Measurements from ENCODE around the gene PCNX2. TPM values are rescaled to one million over a fixed set of nuclear protein-coding genes. Genes with fewer than 3 reads are reported as not detected.

PCNX2 gene
- total RNA-seq, 3 donors from 2014 or later: 15.1 to 17.3 (median 15.3) TPM

DNA sequence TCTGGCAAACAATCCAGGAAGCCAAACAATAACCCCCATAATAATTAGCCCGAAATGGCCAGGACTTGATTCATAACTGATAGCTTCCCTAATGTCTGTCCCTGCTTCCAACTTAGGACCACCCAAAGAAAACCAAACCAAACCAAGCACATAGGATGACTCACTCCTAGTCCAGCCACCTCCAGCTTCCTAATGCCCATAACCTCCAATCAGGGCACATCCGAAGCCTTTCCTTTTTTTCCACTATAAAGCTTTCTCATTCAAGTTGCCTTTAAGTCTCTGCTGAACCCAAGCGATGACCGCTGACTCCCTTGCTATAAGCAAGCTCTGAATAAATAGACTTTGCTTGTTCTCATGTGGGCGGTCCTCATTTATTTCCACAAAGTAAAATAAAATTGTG, 40.4 kb downstream of the PCNX2 start:
- Mint-ChIP-seq H3K9me3 (no peaks in the 10 kb centered on the region), H3K4me3 (no peak overlapping the region), H3K27me3 (ENCODE audit: low read depth) (no peaks in the 10 kb centered on the region), H3K4me1 (ENCODE audit: low read depth) (no peaks in the 10 kb centered on the region), H3K36me3 (ENCODE audit: insufficient read depth) (peaks cover 29% of the 10 kb centered on the region)
- ATAC-seq (no peak), DNase-seq (no peak)

- H3K4me3 Mint-ChIP-seq: no peak overlapping the region
Observed at GRCh38 chr1:233253832-233254331, 41.6 kb downstream of the PCNX2 start.

GRCh38 chr1:233253231-233253831, 42.2 kb downstream of the PCNX2 start:
- DNase-seq (no peak), ATAC-seq (no peak)
- Mint-ChIP-seq H3K36me3 (ENCODE audit: insufficient read depth) (peaks cover 33% of the 10 kb centered on the region), H3K4me1 (ENCODE audit: low read depth) (no peaks in the 10 kb centered on the region), H3K27me3 (ENCODE audit: low read depth) (no peaks in the 10 kb centered on the region), H3K4me3 (no peak overlapping the region), H3K9me3 (no peaks in the 10 kb centered on the region)

More at GRCh38 chr1:233253832-233254331, 41.6 kb downstream of the PCNX2 start:
- no peaks in the 10 kb centered on the region for H3K27me3 Mint-ChIP-seq (ENCODE audit: low read depth)
- H3K9me3 Mint-ChIP-seq: no peaks in the 10 kb centered on the region
- peaks cover 32% of the 10 kb centered on the region for H3K36me3 Mint-ChIP-seq (ENCODE audit: insufficient read depth)
- DNase-seq (no peak), ATAC-seq (no peak)
- no peaks in the 10 kb centered on the region for H3K4me1 Mint-ChIP-seq (ENCODE audit: low read depth)

- peaks cover 32% of the 10 kb centered on the region for H3K36me3 Mint-ChIP-seq (ENCODE audit: insufficient read depth)
- H3K4me3 Mint-ChIP-seq: no peak overlapping the region
- H3K4me1 Mint-ChIP-seq (ENCODE audit: low read depth): no peaks in the 10 kb centered on the region
- H3K9me3 Mint-ChIP-seq: no peaks in the 10 kb centered on the region
- no peak for DNase-seq
- H3K27me3 Mint-ChIP-seq (ENCODE audit: low read depth): no peaks in the 10 kb centered on the region
- no peak for ATAC-seq
Observed at GRCh38 chr1:233252441-233252840, 43.1 kb downstream of the PCNX2 start.

DNA sequence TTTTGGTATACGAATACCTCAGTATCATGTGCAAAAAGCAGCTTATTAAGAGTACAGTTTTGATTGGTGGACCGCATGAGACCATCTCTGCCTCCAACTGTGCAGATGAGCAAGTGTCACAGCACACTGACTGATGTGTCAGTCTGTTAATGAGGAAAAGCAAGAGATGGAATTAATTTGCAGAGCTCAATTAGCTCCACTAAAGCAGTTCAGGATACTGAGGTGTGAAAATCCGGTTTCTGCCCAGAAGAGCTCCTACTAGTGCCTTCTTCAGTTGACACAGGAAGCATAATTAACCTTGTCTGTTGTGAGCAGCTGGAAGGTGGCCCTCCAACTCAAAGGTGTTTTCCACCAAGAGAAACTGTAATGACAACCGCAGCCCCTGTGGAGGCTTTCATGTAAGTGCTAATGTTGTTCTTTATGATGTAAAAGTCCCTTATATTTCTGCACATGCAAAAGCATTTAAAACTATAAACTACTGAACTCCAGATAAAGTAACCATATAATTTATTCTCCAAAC, 44.3 kb downstream of the PCNX2 start:
- no peak overlapping the region for H3K4me3 Mint-ChIP-seq
- H3K27me3 Mint-ChIP-seq (ENCODE audit: low read depth): no peaks in the 10 kb centered on the region
- no peaks in the 10 kb centered on the region for H3K9me3 Mint-ChIP-seq
- peaks cover 31% of the 10 kb centered on the region for H3K36me3 Mint-ChIP-seq (ENCODE audit: insufficient read depth)
- no peak for ATAC-seq
- no peak for DNase-seq
- H3K4me1 Mint-ChIP-seq (ENCODE audit: low read depth): no peaks in the 10 kb centered on the region

DNA sequence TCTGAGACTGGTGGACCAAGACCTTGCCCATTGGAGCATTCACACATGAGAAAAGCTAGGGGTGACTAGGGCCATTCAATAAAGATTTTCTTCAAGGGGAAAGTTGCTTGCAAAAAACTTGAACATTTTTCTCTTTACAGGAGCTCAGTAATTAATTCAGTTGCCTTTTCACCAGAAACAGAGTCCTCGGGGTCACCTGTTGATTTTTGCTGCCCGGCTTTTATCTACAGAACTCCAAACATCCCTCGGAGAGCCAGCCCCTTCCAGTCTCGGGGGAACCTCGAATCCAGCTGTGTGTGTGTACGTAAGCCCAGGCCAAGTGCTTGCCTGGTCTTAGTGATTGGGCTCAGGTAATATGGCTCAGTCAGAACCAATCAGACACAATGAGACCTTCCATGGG, 47.5 kb downstream of the PCNX2 start:
- no peak overlapping the region for H3K4me3 Mint-ChIP-seq
- H3K4me1 Mint-ChIP-seq (ENCODE audit: low read depth): no peaks in the 10 kb centered on the region

DNA sequence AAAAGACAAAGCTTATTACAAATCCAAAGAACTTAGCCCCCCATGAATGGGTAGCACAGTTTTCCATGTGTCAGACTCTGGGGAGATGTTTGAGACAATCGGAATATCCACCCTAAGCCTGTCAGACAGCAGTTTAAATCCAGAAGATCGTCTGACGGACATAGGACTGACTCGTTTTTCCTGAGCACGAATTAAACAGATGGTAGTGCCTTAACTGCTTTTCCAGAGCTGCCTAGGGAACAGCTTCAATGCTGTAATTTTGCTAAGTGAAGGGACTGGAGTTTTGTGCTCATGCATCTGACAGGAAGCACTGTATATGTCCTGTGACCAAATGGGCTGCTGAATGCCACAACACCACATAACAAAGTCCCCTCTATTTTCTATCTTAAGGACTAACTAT, 48.6 kb downstream of the PCNX2 start:
- Mint-ChIP-seq H3K36me3 (ENCODE audit: insufficient read depth) (peaks cover 36% of the 10 kb centered on the region), H3K4me1 (ENCODE audit: low read depth) (no peaks in the 10 kb centered on the region), H3K9me3 (no peaks in the 10 kb centered on the region), H3K4me3 (no peak overlapping the region), H3K27me3 (ENCODE audit: low read depth) (no peaks in the 10 kb centered on the region)
- DNase-seq (no peak), ATAC-seq (no peak)

More for the DNA sequence above, 47.5 kb downstream of the PCNX2 start:
- no peak for DNase-seq
- Mint-ChIP-seq H3K9me3 (no peaks in the 10 kb centered on the region), H3K27me3 (ENCODE audit: low read depth) (no peaks in the 10 kb centered on the region), H3K36me3 (ENCODE audit: insufficient read depth) (peaks cover 36% of the 10 kb centered on the region)
- no peak for ATAC-seq

DNA sequence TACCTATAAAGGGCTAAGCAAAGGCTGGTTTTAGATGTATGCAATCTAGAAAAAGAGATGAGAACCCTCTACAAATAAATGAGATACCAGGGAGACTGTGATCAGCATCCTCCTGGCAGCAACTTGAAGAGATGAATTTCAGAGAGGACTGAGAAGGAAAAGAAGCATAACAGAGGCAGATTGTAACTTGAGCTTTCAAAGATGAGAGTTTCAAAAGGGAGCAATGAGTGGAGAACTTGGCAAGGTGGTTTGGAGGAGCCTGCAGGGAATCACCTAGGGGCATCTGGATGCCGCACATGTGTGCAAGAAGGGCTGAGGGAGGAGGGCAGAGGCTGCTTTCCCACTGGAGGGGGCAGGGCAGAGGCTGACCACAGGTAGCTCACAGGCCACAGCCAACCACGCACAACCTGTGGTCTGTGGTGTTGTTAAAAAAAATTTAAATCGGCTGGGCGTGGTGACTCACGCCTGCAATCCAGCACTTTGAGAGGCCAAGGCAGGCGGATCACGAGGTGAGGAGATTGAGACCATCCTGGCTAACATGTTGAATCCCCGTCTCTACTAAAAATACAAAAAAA, 50.2 kb downstream of the PCNX2 start:
- no peaks in the 10 kb centered on the region for H3K9me3 Mint-ChIP-seq
- H3K4me1 Mint-ChIP-seq (ENCODE audit: low read depth): no peaks in the 10 kb centered on the region
- no peak overlapping the region for H3K4me3 Mint-ChIP-seq
- peaks cover 30% of the 10 kb centered on the region for H3K36me3 Mint-ChIP-seq (ENCODE audit: insufficient read depth)
- DNase-seq: no peak
- H3K27me3 Mint-ChIP-seq (ENCODE audit: low read depth): no peaks in the 10 kb centered on the region
- no peak for ATAC-seq

DNA sequence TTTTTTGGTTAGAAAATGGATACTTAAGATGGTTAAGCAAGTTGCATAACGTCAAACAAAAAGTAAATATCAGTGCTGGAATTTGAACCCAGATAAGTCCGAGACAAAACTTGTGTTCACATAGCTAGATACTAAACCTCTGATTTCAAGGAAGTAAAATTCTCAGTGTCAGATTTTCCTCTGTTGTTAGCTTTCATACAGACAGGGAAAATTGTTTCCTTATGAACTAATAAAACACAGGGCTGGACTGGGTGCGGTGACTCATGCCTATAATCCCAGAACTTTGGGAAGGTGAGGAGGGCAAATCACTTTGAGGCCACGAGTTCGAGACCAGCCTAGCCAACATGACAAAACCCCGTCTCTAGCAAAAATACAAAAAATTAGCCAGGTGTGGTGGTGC, 51.3 kb downstream of the PCNX2 start:
- Mint-ChIP-seq H3K4me3 (no peak overlapping the region), H3K27me3 (ENCODE audit: low read depth) (no peaks in the 10 kb centered on the region), H3K9me3 (no peaks in the 10 kb centered on the region), H3K4me1 (ENCODE audit: low read depth) (no peaks in the 10 kb centered on the region), H3K36me3 (ENCODE audit: insufficient read depth) (peaks cover 24% of the 10 kb centered on the region)
- no peak for DNase-seq
- ATAC-seq: no peak

DNA sequence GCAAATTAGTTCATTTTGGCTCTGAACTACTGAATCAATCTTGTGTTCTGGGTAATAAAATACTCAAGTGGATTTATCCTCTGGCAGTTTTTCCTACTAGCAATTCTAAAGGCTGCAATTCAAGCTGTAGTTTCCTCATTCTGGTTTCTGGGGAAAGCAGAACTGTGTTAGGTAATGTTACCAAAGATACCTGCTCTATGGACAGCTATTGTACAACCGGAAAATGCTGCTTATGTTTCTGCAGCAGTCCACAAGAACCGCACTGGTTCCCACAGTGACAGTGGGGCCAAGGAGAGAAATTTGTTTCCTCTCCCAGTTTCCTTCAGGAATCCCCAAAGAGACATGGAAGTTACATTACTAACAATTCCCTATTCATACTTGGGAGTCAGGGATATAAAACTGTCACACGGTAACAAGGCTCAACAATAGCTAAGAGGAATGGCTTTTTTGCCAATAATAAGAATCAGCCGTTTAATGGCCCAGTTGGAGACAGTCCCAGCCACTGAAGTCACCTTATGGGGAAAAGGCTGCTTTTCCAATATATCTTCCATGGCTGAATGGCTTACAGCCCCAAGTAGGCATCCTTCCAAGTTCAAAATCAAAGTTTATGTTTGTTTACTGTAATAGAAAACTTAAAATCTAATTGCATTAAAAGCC, 52.6 kb downstream of the PCNX2 start:
- H3K4me1 Mint-ChIP-seq (ENCODE audit: low read depth): no peaks in the 10 kb centered on the region
- DNase-seq (no peak), ATAC-seq (no peak)
- no peaks in the 10 kb centered on the region for H3K9me3 Mint-ChIP-seq
- peaks cover 15% of the 10 kb centered on the region for H3K36me3 Mint-ChIP-seq (ENCODE audit: insufficient read depth)
- no peaks in the 10 kb centered on the region for H3K27me3 Mint-ChIP-seq (ENCODE audit: low read depth)
- no peak overlapping the region for H3K4me3 Mint-ChIP-seq

- ATAC-seq (no peak), DNase-seq (no peak)
- Mint-ChIP-seq H3K36me3 (ENCODE audit: insufficient read depth) (peaks cover 13% of the 10 kb centered on the region), H3K4me3 (no peak overlapping the region), H3K27me3 (ENCODE audit: low read depth) (no peaks in the 10 kb centered on the region), H3K9me3 (no peaks in the 10 kb centered on the region), H3K4me1 (ENCODE audit: low read depth) (no peaks in the 10 kb centered on the region)
Observed at GRCh38 chr1:233241759-233242158, 53.8 kb downstream of the PCNX2 start.

DNA sequence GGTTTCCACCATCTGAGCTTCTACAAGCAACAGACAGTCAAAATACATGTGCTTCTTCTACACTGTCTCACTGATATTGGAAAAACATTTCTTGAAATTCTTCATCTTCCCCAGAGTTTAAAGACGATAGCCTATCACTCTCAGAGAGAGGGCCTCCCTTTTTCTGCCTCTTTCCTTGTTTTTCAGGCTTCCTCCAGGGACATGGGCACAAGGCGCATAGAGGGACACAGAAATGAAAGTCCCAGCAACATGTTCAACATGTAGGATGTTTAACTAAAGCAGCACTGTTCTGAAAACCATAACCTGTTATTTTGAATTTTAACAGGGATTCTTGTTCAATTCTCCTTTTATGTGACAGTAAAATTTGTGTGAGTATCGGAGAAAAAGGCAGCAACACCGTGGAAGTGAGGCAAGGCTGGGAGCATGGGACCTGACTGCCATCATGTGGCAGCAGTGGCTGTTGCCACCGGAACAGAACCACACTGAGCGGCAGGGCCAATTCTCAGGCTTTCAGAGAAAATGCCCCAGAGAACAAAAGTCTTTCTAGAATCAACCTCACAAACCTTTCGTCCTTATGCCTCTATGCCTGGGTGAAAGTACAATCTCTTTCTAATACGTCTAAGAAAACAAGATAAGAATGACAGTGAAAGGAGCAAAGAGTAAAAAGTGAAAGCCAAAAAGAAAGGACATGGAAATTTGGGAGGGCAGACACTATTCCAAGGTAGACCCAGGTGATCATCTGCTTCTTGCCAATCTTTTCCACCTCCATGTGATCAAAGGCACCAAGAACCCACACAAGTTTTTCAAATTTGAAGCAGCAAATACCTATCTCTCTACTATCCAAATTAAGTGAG, 54.5 kb downstream of the PCNX2 start:
- ATAC-seq (no peak), DNase-seq (no peak)
- H3K27me3 Mint-ChIP-seq (ENCODE audit: low read depth): no peaks in the 10 kb centered on the region
- no peak overlapping the region for H3K4me3 Mint-ChIP-seq
- H3K36me3 Mint-ChIP-seq (ENCODE audit: insufficient read depth): peaks cover 15% of the 10 kb centered on the region
- H3K4me1 Mint-ChIP-seq (ENCODE audit: low read depth): no peaks in the 10 kb centered on the region
- no peaks in the 10 kb centered on the region for H3K9me3 Mint-ChIP-seq

GRCh38 chr1:233240371-233240770, 55.2 kb downstream of the PCNX2 start:
- Mint-ChIP-seq H3K36me3 (ENCODE audit: insufficient read depth) (peaks cover 18% of the 10 kb centered on the region), H3K27me3 (ENCODE audit: low read depth) (no peaks in the 10 kb centered on the region), H3K9me3 (no peaks in the 10 kb centered on the region), H3K4me1 (ENCODE audit: low read depth) (no peaks in the 10 kb centered on the region), H3K4me3 (no peak overlapping the region)
- ATAC-seq: no peak
- DNase-seq: no peak

GRCh38 chr1:233238884-233239431, 56.6 kb downstream of the PCNX2 start:
- no peaks in the 10 kb centered on the region for H3K27me3 Mint-ChIP-seq (ENCODE audit: low read depth)
- ATAC-seq: no peak

More at GRCh38 chr1:233238884-233239431, 56.6 kb downstream of the PCNX2 start:
- no peak for DNase-seq
- Mint-ChIP-seq H3K4me3 (no peak overlapping the region), H3K4me1 (ENCODE audit: low read depth) (no peaks in the 10 kb centered on the region), H3K9me3 (no peaks in the 10 kb centered on the region), H3K36me3 (ENCODE audit: insufficient read depth) (peaks cover 13% of the 10 kb centered on the region)

Measured in activated T-cell treated with anti-CD3 and anti-CD28 coated beads, Interleukin-2, amount 50 U/mL, for 4 hours (primary cell).